Astrocyte of the spinal cord (primary cell): ENCODE results near the gene IMP3.

ENCODE experiments used
- DNase-seq: peaks from one replicate; pipeline ENCODE4 v3.0.0; 2011; ENCODE audit warnings: low read depth, low spot score
- H3K4me3 ChIP-seq: 2 replicates; pipeline ENCODE4 v1.5.1; 2011; ENCODE audit warnings: low read depth, mild to moderate bottlenecking, low read length, moderate library complexity
- CTCF ChIP-seq: IDR thresholded peaks from 2 replicates; pipeline ENCODE4 v1.5.1; 2012; ENCODE audit warnings: low read depth, mild to moderate bottlenecking, low read length, inconsistent platforms
- in situ Hi-C: cut with HindIII; loops from 2 replicates; pipeline ENCODE4 v1.10.0; 2017; ENCODE audit warnings: low sequenced_read_pairs

Gene IMP3

GRCh38 chr15:75620058-75620820 lies 19.8 kb downstream of the IMP3 start:
- DNase-seq = peak; percentile 73
- H3K4me3 ChIP-seq = no peak overlapping the region
- TF ChIP-seq CTCF = no peak
- in situ Hi-C loops = no loop called here

GRCh38 chr15:75616766-75617165 lies 23.3 kb downstream of the IMP3 start:
- no peak for DNase-seq
- no peak for TF ChIP-seq CTCF
- in situ Hi-C loops = no loop called here
- H3K4me3 ChIP-seq = no peak overlapping the region

GRCh38 chr15:75606711-75607699 lies 33.0 kb downstream of the IMP3 start:
- in situ Hi-C loops = no loop called here
- no peak overlapping the region for H3K4me3 ChIP-seq
- peak; percentile 67 for DNase-seq
- no peak for TF ChIP-seq CTCF

- H3K4me3 ChIP-seq = no peak overlapping the region
- no peak for DNase-seq
- no peak for TF ChIP-seq CTCF
- in situ Hi-C loops = no loop called here
Measured at GRCh38 chr15:75606026-75606425, 34.0 kb downstream of the IMP3 start.

- DNase-seq = no peak
- H3K4me3 ChIP-seq = no peak overlapping the region
- in situ Hi-C loops = no loop called here
- no peak for TF ChIP-seq CTCF
Measured at GRCh38 chr15:75599401-75599800, 40.6 kb downstream of the IMP3 start.

- no peak for DNase-seq
- in situ Hi-C loops = no loop called here
- TF ChIP-seq CTCF = no peak
- no peak overlapping the region for H3K4me3 ChIP-seq
Measured at GRCh38 chr15:75598361-75598760, 41.7 kb downstream of the IMP3 start.
